Pulmonary artery endothelial cell (primary cell): ENCODE data around the gene HID1. TPM values are rescaled to one million over a fixed set of nuclear protein-coding genes. Genes with fewer than 3 reads are reported as not detected.

Experiments
- DNase-seq: peaks from one replicate; pipeline ENCODE4 v3.0.0-alpha.2; 2011; ENCODE audit warnings: low read depth, low spot score
- total RNA-seq: library from RNA; depleted of rRNA; stranded (reverse); fragments of >200 nt; gene quantifications from 2 replicates; pipeline ENCODE4 v1.2.3, GENCODE V29; 2014

Gene HID1
- total RNA-seq, 1 donor from 2014 or later, result 12.2 TPM

GRCh38 chr17:74951680-74952421 is 20.7 kb downstream of the HID1 start:
- DNase-seq, result no peak

GRCh38 chr17:74951065-74951464 is 21.5 kb downstream of the HID1 start:
- no peak for DNase-seq

GRCh38 chr17:74950207-74950606 is 22.4 kb downstream of the HID1 start:
- no peak for DNase-seq

GRCh38 chr17:74949455-74950115 is 23.0 kb downstream of the HID1 start:
- no peak for DNase-seq

- DNase-seq, result no peak
Measured at GRCh38 chr17:74947041-74947754, 25.4 kb downstream of the HID1 start.

GRCh38 chr17:74946641-74947040 is 25.9 kb downstream of the HID1 start:
- no peak for DNase-seq

- DNase-seq, result no peak
Measured at GRCh38 chr17:74945543-74945942, 27.0 kb downstream of the HID1 start.

- no peak for DNase-seq
Measured at GRCh38 chr17:74943808-74944522, 28.6 kb downstream of the HID1 start.

- no peak for DNase-seq
Measured at GRCh38 chr17:74941128-74941725, 31.3 kb downstream of the HID1 start.

GRCh38 chr17:74939534-74939933 is 33.0 kb downstream of the HID1 start:
- no peak for DNase-seq

GRCh38 chr17:74938194-74938950 is 34.2 kb downstream of the HID1 start:
- no peak for DNase-seq

GRCh38 chr17:74937064-74938051 is 35.2 kb downstream of the HID1 start:
- DNase-seq, result no peak

GRCh38 chr17:74936470-74936799 is 36.1 kb downstream of the HID1 start:
- DNase-seq, result no peak

GRCh38 chr17:74935585-74936469 is 36.7 kb downstream of the HID1 start, which contains the start of gene OTOP3:
TSS of gene OTOP3 (plus strand) at chr17:74935898. CDS start at chr17:74935922, 24 bp downstream.
- DNase-seq, result no peak

- DNase-seq, result no peak
Measured at GRCh38 chr17:74935048-74935447, 37.5 kb downstream of the HID1 start.

GRCh38 chr17:74930535-74931036 is 42.0 kb downstream of the HID1 start:
- DNase-seq, result no peak

GRCh38 chr17:74928786-74929185 is 43.8 kb downstream of the HID1 start:
- DNase-seq, result no peak

- no peak for DNase-seq
Measured at GRCh38 chr17:74925242-74925641, 47.3 kb downstream of the HID1 start.
